Upper lobe of left lung (tissue), 6 donors: Measurements from ENCODE around the gene CRYGC. TPM values are rescaled to one million over a fixed set of nuclear protein-coding genes. Genes with fewer than 3 reads are reported as not detected.
"Not testable (repeated sequence)": the region's sequence is repeated elsewhere in the genome, so short reads cannot be mapped to it uniquely, and the experiment has no call there.

Experiments used
- ATAC-seq, 2 donors: fragments of 200-7000 bp; cut with Tn5 transposase; one replicate each; pipeline ENCODE4 v1.9.1; 2022; ENCODE audit warnings: mild to moderate bottlenecking in 2 of 2, moderate library complexity in 2 of 2; ENCODE audit not compliant: low FRiP score in 2 of 2
- DNase-seq, 2 donors: peaks; one replicate each; pipeline ENCODE4 v3.0.0-alpha.2; 2019 to 2020
- H3K27ac ChIP-seq, 4 donors: fragments of 200-600 bp; sonication (generic); one replicate each; pipeline ENCODE4 v1.5.1; 2016 to 2019
- H3K27me3 ChIP-seq, 4 donors: fragments of 200-600 bp; sonication (generic); one replicate each; pipeline ENCODE4 v1.5.1; 2017 to 2019
- H3K36me3 ChIP-seq, 4 donors: fragments of 200-600 bp; sonication (generic); one replicate each; pipeline ENCODE4 v1.5.1; 2016 to 2019
- H3K4me1 ChIP-seq, 4 donors: fragments of 200-600 bp; sonication (generic); one replicate each; pipeline ENCODE4 v1.5.1; 2018 to 2019
- H3K4me3 ChIP-seq, 4 donors: fragments of 200-600 bp; sonication (generic); one replicate each; pipeline ENCODE4 v1.5.1; 2017 to 2019; ENCODE audit warnings: mild to moderate bottlenecking in 2 of 4, moderate library complexity in 1 of 4
- H3K9me3 ChIP-seq, 4 donors: fragments of 200-600 bp; sonication (generic); one replicate each; pipeline ENCODE4 v1.5.1; 2018 to 2019
- CTCF ChIP-seq, 6 experiments: fragments of 450-650 bp in 4 of 6; fragments of 200-600 bp in 2 of 6; sonication (generic) in 2 of 6; IDR thresholded peaks; one replicate each; pipeline ENCODE4 v1.5.1; 2016 to 2019; ENCODE audit warnings: antibody characterized with exemption in 6 of 6
- EP300 ChIP-seq, 4 donors: sonication (generic); formaldehyde crosslinking; IDR thresholded peaks; one replicate each; pipeline ENCODE4 v1.5.1; 2017; ENCODE audit warnings: antibody characterized with exemption in 4 of 4, control low read depth in 2 of 4
- POLR2A ChIP-seq, 4 donors: fragments of 450-650 bp; IDR thresholded peaks; one replicate each; pipeline ENCODE4 v1.5.1; 2016 to 2017; ENCODE audit warnings: antibody characterized with exemption in 4 of 4, mild to moderate bottlenecking in 2 of 4
- POLR2AphosphoS5 ChIP-seq, 2 donors: sonication (generic); formaldehyde crosslinking; IDR thresholded peaks; one replicate each; pipeline ENCODE4 v1.5.1; 2017; ENCODE audit warnings: antibody characterized with exemption in 2 of 2
- WGBS, 2 donors: methylation state at CpG; one replicate each; pipeline ENCODE4 v1.1.5; 2017 to 2018; 5-methylcytosine and 5-hydroxymethylcytosine counted together
- total RNA-seq, 6 donors: library from RNA; depleted of rRNA in 4 of 6; stranded (reverse); fragments of >200 nt in 4 of 6; gene quantifications; one replicate each; pipeline versions ENCODE4 v1.1.0 to v1.2.1, GENCODE V29; 2016 to 2021
- donor health status: DM: no; HTN: no; CAD: no; lungs with moderate emphysema.
- donor health status: DM: no; HTN: yes; CAD: no; lungs with severe emphysema.

Gene CRYGC
- total RNA-seq, 6 donors from 2014 or later: not detected

GRCh38 chr2:208134928-208135586 is 5.4 kb upstream of the CRYGC start:
- ATAC-seq (peak in 1 of 2 donors; percentile 56), DNase-seq (no peak)
- Histone ChIP-seq H3K4me3 (no peak overlapping the region), H3K36me3 (no peaks in the 10 kb centered on the region), H3K4me1 (no peaks in the 10 kb centered on the region), H3K27me3 (no peaks in the 10 kb centered on the region), H3K27ac (no peak overlapping the region), H3K9me3 (no peaks in the 10 kb centered on the region)
- WGBS, 2 donors: 34 to 38% methylated on average over 5 to 7 of the region's 8 CpGs
- no peak for TF ChIP-seq POLR2A (IDR thresholded peaks at IDR 0.05)
- TF ChIP-seq EP300 (IDR thresholded peaks at IDR 0.05): no peak
- TF ChIP-seq CTCF (IDR thresholded peaks at IDR 0.05): no peak
- no peak for TF ChIP-seq POLR2AphosphoS5 (IDR thresholded peaks at IDR 0.05)

GRCh38 chr2:208130712-208131110 is 1.1 kb upstream of the CRYGC start:
- WGBS, 2 donors: 76 to 78% methylated on average over 6 of the region's 6 CpGs
- H3K4me1 ChIP-seq: no peaks in the 10 kb centered on the region
- H3K9me3 ChIP-seq: no peaks in the 10 kb centered on the region
- H3K27me3 ChIP-seq: no peaks in the 10 kb centered on the region
- no peak overlapping the region for H3K4me3 ChIP-seq
- H3K36me3 ChIP-seq: no peaks in the 10 kb centered on the region
- DNase-seq: no peak
- ATAC-seq: no peak
- no peak overlapping the region for H3K27ac ChIP-seq
- TF ChIP-seq EP300 (IDR thresholded peaks at IDR 0.05) (no peak), POLR2AphosphoS5 (IDR thresholded peaks at IDR 0.05) (no peak), POLR2A (IDR thresholded peaks at IDR 0.05) (no peak), CTCF (IDR thresholded peaks at IDR 0.05) (no peak)

GRCh38 chr2:208128136-208128535 is 1.5 kb downstream of the CRYGC start:
- TF ChIP-seq CTCF (IDR thresholded peaks at IDR 0.05): no peak
- no peak for TF ChIP-seq POLR2A (IDR thresholded peaks at IDR 0.05)
- no peak for TF ChIP-seq EP300 (IDR thresholded peaks at IDR 0.05)
- TF ChIP-seq POLR2AphosphoS5 (IDR thresholded peaks at IDR 0.05): no peak
- Histone ChIP-seq H3K4me1 (peaks cover 3 to 10% (median 7%) of the 10 kb centered on the region in 4 donors), H3K4me3 (no peak overlapping the region), H3K27me3 (no peaks in the 10 kb centered on the region), H3K36me3 (no peaks in the 10 kb centered on the region), H3K27ac (no peak overlapping the region), H3K9me3 (no peaks in the 10 kb centered on the region)
- 92 to 95% methylated on average over 7 to 12 of the region's 12 CpGs for WGBS, 2 donors
- DNase-seq: peak in 1 of 2 donors; percentile 33
- ATAC-seq: no peak

- WGBS, 2 donors: 94 to 95% methylated on average over 4 of the region's 4 CpGs
- TF ChIP-seq EP300 (IDR thresholded peaks at IDR 0.05) (no peak), POLR2A (IDR thresholded peaks at IDR 0.05) (no peak), CTCF (IDR thresholded peaks at IDR 0.05) (no peak), POLR2AphosphoS5 (IDR thresholded peaks at IDR 0.05) (no peak)
- no peaks in the 10 kb centered on the region for H3K9me3 ChIP-seq
- H3K27me3 ChIP-seq: no peaks in the 10 kb centered on the region
- ATAC-seq (no peak), DNase-seq (no peak)
- no peak overlapping the region for H3K4me3 ChIP-seq
- no peak overlapping the region for H3K27ac ChIP-seq
- peaks cover 3 to 10% (median 7%) of the 10 kb centered on the region in 4 donors for H3K4me1 ChIP-seq
- H3K36me3 ChIP-seq: no peaks in the 10 kb centered on the region
Measured at GRCh38 chr2:208127090-208127489, 2.5 kb downstream of the CRYGC start.

- Histone ChIP-seq H3K36me3 (no peaks in the 10 kb centered on the region), H3K27ac (no peak overlapping the region), H3K4me1 (peaks cover 3 to 10% (median 7%) of the 10 kb centered on the region in 4 donors), H3K4me3 (no peak overlapping the region), H3K27me3 (no peaks in the 10 kb centered on the region), H3K9me3 (no peaks in the 10 kb centered on the region)
- DNase-seq (no peak), ATAC-seq (no peak)
- TF ChIP-seq CTCF (IDR thresholded peaks at IDR 0.05) (no peak), POLR2A (IDR thresholded peaks at IDR 0.05) (no peak), EP300 (IDR thresholded peaks at IDR 0.05) (no peak), POLR2AphosphoS5 (IDR thresholded peaks at IDR 0.05) (no peak)
- WGBS, 2 donors: 81 to 88% methylated on average over 4 of the region's 4 CpGs
Measured at GRCh38 chr2:208125251-208125650, 4.4 kb downstream of the CRYGC start.

- not testable (repeated sequence) for H3K27me3 ChIP-seq, H3K9me3 ChIP-seq, H3K27ac ChIP-seq, H3K36me3 ChIP-seq
- H3K4me1 ChIP-seq: peaks cover 3 to 10% (median 7%) of the 10 kb centered on the region in 4 donors
- DNase-seq: peak in 1 of 2 donors; percentile 85
- ATAC-seq: peak in 1 of 2 donors; percentile 59
- peak within 1 kb of the TSS in 1 of 4 donors; percentile 22 for H3K4me3 ChIP-seq
- 8 to 15% methylated on average over 26 to 38 of the region's 46 CpGs for WGBS, 2 donors
Measured at GRCh38 chr2:208124013-208124715, 5.5 kb downstream of the CRYGC start, which contains the start of gene CRYGD. Gene CRYGD, minus strand, starts transcription at chr2:208124524. Its CDS starts 51 bp downstream, at chr2:208124473.
